HG02610 (cell line): ENCODE data around the gene MARCHF10.

Experiments used
- ATAC-seq: cut with Tn5 transposase; IDR thresholded peaks from one replicate; pipeline ENCODE4 v1.9.1; 2021; ENCODE audit warnings: mild to moderate bottlenecking, moderate library complexity; ENCODE audit not compliant: unreplicated experiment

MARCHF10 gene

DNA sequence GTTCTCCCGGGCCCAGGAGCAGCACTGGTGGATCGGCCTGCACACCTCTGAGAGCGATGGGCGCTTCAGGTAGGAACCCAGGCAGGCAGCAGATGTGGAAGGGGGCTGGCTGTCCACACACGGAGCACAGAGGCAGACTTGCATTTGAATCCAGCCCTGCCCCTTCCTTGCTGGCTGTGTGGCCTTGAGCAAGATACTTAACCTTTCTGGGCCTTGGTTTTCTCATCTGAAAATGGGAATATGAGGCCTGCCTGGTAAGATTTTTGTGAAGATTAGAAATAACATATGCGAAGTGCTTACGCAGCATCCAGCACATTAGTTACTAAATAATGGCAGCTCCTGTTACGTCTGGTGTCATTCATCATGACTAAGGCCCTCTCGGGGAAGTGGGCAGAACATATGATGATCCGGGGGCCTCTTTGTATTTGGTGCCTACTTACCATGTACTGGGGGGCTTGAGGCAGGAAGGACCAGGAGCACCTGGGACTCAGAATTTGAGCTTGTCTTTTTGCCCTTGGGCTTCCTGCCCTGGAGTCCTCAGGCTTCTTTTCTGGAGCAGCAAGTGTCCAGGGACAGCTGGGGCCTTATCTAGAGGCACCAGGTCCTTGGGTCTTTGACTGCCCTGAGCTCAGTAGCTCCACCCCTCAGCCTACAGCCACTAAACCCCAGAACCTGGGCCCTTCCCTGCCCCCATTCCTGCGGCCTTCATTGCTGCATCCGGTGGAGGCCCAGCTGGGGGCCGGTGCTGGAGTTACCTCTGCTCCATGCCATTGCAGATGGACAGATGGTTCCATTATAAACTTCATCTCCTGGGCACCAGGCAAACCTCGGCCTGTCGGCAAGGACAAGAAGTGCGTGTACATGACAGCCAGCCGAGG, 126.8 kb downstream of the MARCHF10 start:
- ATAC-seq, result no peak

DNA sequence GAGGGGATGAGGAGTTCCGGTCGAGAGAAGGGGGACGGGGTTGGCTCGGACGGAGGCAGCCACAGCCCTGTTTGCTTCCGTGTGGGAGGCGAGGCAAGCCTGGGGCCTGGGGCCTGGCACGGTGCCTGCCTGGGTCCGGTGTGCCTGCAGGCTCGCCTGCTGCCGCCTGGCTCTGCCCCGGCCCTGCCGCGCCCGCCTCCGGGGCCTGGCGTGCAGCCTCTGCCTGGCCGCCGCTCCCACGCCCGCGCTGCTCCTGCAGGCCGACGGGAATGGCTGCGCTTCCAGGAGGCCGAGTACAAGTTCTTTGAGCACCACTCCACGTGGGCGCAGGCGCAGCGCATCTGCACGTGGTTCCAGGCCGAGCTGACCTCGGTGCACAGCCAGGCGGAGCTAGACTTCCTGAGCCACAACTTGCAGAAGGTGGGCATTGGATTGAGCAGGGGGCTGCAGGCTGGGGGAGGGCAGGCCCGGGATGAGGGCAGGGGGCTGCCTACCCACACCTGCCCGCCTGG, 127.5 kb downstream of the MARCHF10 start:
- ATAC-seq, result no peak

DNA sequence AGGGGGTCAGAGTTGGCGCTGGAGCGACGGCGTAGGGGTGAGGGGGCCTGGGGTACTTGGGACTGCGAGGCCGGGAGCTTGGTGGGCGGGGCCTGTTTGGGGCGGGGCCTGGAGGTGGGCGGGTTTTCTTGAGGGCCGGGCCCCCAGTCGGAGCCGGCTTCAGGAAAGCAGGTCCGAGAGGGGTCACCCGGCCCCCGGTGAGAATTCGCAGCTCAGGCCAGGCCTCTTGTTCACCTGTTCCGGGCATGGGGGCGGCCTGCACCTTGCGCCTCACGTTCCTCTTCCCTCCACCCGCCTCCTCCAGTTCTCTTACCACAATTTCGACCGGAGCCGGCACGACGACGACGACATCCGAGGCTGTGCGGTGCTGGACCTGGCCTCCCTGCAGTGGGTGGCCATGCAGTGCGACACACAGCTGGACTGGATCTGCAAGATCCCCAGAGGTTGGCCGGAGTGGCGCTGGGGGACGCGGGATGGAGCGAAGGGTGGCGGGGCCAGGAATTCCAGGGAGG, 128.2 kb downstream of the MARCHF10 start:
- ATAC-seq, result no peak

DNA sequence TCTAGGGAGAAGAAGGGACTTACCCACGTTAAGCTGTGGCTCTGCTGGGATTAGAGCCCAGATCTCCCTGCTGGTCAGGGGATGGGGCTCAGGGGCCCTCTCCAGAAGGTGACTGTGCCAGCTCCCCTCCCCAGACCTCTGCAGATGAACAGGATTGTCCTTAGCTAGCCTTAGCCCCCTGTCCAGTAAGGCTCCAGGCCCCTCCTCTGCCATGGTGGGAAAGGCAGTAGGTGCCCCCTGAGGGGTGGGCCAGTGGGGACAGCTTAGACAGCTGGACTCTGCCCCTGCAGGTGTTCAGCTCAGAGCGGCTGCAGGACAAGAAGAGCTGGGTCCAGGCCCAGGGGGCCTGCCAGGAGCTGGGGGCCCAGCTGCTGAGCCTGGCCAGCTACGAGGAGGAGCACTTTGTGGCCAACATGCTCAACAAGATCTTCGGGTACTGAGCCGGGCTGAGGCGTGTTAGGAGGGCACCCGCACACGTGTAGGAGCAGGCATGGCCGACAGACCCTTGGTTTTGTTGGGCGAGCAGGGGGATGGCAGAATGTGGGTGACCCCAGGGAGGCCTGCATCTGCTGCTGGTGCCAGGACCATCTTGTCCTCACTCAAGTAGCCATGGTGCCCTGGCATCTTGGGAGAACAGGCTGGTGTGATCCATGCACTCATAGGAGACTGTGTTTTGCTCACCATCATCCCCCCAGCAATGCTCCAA, 129.7 kb downstream of the MARCHF10 start:
- no peak for ATAC-seq

DNA sequence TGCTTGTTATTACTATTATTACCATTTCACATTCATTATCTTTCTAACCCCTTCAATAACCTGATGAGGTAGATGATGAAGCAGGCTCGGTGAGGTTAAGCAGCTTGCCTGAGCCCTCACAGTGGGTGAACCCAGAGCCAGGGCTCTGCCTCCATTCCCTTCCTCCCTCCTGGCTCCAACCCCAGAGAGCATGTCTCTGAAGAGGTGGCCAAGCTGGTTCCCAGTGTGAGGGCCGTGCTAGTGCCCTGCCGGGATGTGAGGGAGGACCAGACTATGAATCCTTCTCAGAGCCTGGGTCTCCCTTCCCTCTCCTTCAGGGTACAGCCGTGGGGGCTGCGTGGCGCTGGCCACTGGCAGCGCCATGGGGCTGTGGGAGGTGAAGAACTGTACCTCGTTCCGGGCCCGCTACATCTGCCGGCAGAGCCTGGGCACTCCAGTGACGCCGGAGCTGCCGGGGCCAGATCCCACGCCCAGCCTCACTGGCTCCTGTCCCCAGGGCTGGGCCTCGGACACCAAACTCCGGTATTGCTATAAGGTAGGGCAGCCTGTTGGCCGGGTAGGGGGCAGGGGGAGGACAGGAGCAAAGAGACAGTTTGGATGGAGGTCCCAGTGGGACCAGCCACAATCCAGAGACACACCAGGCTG, 131.0 kb downstream of the MARCHF10 start:
- ATAC-seq, result no peak

DNA sequence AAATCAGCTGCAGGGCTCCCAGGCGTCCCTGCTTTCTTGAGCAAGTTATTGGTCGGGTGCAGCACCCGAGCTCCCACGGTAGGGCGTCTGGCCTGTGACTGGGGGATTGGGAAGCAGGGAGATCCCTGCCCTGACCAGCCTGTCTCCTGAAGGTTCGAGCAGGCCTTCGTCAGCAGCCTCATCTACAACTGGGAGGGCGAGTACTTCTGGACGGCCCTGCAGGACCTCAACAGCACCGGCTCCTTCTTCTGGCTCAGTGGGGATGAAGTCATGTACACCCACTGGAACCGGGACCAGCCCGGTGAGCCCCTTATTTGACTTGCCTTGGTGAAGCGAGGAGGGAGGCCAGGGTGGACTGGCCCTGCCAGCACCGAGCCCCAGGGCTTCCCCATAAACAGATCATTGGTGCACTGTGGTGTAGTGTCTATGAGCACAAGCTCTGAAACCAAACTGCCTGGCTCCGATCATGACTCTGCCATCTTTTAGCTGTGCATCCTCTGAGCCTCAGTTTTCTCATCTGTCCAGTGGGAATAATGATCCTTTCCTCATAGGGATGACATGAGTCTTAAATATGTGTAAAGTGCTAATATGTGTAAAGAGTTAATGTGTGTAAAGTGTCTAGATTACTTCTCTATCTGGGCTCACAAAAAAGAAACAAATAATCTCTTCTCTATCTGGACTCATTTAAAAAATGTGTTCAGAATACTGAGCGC, 131.7 kb downstream of the MARCHF10 start:
- ATAC-seq, result no peak

DNA sequence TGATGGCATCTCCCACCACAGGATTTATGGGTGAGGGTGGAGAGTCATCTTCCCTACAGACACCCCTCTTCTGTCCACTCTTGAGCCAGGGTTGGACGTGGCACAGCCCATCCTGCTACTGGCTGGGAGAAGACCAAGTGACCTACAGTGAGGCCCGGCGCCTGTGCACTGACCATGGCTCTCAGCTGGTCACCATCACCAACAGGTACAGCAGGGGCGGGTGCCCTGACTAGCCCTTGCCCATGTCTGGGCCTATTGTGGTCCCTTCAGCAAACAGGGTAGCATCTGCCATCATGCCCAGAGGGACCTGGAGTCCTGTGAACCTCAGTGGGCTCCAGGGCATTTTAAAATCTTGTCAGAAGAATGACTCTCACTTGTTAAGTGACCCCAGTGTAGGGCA, 132.4 kb downstream of the MARCHF10 start:
- no peak for ATAC-seq

DNA sequence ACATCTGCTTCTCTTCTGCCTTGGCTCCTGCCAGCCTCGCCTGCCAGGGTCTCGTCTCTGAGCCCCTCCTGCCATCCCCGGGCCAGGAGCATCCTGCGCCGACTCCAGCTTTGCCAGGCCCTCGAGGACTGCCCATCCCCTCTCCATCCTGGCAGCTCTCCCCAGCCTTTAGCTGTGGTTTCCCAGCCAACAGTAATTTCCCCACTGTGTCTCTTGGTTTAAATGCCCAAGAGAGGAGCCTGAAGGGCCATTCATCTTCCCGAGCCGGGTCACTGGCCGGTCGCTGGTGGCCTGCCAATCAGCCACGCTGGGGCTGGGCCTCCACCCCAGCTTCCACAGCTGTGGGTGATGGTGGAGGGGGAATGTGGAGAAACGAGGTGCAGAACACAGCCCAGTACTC, 132.9 kb downstream of the MARCHF10 start:
- no peak for ATAC-seq

DNA sequence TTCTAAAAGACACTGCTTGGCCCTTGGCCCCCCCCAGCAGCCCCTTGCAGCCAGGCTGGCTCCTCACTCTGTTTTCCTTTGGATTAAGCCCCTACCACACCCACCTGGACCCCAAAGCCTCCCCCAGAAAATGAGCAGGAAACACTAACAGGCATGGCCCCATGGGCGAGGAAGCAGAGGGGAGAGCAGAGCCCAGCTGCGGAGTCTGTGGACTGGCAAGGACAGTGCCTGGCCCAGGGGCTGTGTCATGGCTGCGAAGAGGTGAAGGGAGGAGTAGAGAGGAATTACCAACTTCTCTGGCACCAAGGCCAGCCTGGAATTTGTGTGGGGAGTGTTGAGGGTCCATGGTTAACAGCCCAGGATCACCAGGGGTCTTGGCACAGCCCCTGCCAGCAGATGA, 133.3 kb downstream of the MARCHF10 start:
- no peak for ATAC-seq

DNA sequence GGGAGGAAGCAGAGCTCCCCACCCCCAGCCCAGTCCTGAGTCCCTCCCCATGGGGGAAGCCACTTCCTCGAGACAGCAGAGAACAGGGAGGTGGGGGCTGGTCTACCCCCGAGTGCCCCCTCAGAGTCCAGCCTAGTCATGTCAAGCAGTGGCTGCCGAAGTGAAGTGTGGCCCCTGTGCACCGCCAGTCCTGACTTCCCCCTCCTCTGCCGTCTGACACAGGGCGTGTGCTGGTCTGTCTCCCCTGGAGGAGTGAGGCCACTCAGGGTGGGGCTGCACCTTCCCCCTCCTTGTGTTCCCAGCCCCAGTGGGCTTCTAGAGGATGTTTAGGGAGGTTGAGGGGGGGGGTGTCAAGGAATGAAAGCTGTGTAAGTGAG, 133.8 kb downstream of the MARCHF10 start:
- no peak for ATAC-seq

DNA sequence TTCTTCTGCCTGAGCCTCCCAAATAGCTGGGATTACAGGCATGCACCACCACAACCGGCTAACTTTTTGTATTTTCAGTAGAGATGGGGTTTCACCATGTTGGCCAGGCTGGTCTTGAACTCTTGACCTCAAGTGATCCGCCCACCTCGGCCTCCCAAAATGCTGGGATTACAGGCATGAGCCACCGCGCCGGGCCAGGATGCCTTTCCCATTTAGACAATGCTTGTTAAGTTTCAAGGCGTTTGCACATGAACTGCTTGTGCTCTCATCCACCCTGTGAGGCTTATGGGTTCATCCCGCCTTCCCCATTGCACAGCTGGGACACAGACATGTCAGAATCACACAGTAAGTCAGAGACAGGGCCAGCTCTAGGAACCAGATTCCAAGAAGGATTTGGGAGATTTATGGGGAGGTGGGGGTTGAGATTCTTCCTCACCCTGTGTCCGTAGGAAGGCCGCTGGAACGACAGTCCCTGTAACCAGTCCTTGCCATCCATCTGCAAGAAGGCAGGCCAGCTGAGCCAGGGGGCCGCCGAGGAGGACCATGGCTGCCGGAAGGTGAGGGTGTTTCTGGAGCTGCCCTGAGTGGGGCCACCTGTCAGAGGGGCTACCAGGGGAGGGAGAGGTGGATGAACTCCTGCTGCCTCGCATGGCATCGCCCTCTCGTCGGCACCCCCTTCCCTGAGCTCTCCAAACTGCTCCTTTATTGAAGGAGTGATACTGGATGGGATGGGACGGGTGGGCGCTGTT, 134.3 kb downstream of the MARCHF10 start:
- ATAC-seq, result no peak

DNA sequence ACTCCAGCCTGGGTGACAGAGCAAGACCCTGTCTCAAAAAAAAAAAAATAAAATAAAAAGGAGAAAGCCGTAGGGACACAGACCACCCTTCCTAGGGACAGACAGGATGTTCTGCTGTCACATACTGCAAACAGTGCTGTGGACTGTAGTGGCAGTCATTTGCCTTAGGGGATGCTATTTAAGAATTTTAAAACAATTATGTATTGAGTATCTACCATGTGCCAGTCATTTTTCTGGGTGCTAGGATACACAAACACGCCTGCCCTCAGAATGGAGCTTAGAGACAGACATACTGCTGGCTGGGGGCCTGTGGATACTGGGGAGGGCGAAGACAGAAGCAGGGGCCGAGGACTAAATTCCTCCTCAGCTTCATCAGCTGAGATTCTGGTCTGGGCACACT, 135.2 kb downstream of the MARCHF10 start:
- ATAC-seq, result no peak

DNA sequence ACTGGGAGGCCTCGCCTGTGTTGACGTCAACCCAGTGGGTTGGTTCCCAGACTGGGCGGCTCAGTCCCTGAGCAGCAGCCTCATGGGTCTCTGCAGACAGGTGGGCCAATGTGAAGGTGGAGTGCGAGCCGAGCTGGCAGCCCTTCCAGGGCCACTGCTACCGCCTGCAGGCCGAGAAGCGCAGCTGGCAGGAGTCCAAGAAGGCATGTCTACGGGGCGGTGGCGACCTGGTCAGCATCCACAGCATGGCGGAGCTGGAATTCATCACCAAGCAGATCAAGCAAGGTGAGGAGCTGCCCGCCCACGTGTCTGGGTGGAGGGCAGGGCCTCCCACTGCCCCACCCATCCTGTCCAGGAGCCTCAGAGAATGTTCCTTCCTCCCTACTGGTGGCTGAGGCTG, 136.6 kb downstream of the MARCHF10 start:
- ATAC-seq, result no peak

DNA sequence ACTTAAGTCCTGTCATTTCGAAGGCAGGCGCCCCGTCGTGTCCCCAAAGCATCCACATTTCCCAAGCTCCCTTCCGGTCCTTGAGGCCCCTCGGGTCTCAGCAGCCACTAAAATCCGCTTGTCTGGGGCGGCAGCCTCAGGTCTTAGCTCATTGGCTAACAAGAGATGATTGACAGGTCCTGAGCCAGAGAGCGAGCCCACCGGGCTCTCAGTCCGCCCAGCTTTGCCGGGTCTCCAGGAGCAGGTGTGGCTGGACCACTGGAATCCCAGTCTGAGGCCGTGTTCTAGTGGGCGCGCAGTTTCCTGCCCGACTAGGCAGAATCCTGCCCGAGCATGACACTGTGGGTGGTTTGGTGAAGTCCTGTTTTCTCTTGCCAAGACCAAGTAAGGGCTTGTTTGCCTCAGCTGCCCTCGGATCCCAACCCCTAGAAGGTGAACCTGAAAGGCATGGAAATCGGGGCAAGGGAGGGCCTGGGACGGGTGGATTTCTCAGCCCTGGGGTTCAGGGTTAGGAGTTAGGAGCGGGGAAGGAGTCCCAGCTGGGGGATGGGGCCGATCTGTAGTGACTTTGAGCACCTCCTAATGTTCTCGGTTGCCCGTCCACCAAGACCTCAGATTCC, 137.8 kb downstream of the MARCHF10 start:
- ATAC-seq, result no peak

DNA sequence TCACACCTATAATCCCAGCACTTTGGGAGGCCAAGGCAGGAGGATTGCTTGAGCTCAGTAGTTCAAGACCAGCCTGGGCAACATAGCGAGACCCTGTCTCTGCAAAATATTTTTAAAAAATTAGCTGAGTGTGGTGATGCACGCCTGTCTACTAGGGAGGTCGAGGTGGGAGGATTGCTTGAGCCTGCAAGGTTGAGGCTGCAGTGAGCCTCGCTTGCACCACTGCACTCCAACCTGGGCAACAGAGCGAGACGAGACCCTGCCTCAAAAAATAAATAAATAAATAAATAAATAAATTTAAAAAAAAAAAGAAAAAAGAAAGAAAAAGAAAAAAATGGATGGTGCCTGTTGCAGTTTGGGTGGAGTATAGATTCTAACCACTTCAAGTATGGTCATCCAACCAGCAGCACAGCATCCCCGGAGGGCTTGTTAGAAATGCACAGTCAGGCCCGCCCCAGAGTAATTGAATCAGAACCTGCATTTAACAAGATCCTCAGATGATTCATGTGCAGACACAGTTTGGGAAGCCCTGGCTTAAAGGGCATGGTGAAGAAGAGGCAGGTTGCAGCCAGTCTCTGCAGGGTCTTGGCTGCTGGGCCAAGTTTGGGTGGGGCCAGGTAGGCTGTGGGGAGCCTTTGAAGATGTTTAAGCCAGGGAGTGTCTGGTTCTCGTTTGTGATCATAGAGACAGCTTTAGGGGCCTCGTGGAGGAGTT, 139.9 kb downstream of the MARCHF10 start:
- ATAC-seq, result no peak

DNA sequence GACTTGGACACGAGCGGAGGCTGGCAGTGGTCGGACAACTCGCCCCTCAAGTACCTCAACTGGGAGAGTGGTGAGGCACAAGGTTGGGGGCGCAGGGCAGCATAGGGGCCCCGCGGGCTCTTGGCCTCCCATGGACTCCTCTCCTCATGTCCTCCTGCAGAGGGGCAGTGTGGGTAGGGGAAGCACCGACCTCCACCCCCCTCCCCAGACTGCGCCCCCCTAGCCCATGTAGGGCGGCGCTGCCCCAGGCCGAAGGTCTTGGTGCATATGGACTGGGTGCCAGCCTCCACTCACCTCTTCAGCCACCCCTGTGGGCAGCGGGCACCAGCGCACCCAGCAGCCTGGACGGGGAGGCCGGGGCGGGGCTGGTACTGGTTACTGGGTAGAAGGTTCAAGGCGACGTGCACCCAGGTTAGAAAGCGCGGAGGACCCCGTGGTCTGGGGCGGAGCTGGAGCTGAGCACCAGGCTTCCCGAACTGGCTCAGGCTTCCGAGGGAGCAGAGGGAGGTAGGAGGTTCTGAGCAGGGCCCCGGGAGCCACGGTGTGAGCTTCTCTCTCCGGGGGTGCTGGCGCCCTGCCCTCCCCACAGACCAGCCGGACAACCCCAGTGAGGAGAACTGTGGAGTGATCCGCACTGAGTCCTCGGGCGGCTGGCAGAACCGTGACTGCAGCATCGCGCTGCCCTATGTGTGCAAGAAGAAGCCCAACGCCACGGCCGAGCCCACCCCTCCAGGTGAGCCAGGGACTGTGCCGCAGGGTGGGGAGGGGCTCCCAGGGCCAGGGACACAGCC, 141.1 kb downstream of the MARCHF10 start:
- ATAC-seq, result no peak

DNA sequence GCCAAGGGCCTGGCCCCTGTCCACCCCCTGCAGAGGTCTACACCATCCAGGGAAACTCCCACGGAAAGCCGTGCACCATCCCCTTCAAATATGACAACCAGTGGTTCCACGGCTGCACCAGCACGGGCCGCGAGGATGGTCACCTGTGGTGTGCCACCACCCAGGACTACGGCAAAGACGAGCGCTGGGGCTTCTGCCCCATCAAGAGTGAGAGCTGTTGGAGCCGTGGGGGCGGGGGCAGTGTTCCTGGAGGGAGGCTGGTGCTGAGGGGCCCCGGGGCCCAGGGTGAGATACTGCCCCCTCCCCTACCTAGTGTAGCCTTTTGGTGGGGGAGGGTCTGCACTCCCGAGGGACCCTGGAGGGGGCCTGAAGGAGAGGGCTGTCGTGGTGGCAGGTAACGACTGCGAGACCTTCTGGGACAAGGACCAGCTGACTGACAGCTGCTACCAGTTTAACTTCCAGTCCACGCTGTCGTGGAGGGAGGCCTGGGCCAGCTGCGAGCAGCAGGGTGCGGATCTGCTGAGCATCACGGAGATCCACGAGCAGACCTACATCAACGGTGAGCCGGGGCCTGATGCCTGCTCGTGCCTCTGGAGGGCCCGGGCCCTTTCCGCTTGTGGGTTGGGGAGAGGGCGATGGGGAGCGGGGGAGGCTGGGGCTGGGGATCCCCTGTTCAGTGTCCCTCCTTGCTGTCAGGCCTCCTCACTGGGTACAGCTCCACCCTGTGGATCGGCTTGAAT, 141.9 kb downstream of the MARCHF10 start:
- no peak for ATAC-seq

DNA sequence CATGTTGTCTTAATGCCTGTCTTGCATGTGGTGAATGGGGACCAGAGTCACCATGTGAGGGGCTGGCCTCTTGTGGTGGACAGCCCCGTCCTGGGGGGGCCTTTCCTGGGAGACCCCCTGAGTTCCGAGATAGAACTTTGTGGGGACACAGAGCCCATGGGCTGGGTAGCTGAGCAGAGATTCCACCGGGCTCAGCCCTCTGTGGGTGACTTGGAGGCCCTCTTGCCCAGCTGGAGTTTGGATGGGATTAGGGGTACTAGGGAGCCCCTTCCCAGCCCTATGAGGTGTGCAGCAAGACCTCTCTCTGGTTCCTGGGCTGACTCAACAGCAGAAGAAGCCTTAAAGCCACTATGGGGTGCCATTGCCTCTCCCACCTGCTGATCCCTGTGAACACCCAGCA, 142.5 kb downstream of the MARCHF10 start:
- ATAC-seq, result no peak
